ENCODE results near the gene SLC25A31.

Gene SLC25A31

DNA sequence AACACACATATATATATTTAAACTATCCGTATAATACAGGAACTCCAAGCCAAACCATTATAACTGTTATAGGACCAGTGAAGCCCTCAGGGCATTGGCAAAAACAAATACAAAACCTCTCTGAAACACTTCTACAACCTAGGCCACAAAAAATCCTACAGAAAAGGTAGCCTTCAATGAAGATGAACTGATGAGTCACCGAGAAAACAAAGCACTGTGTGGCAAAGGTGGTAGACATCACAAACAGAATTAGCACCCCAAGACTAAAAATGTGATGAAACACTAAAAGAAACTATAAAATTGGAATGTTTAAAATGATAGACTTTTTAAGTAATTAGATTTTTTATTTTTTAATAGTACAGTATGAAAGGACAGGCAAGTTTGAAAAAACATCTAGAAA lies 46.4 kb downstream of the SLC25A31 start:
- peak; percentile 29 for DNase-seq (ENCODE audit: low read depth)
- TF ChIP-seq, protein P1, sequence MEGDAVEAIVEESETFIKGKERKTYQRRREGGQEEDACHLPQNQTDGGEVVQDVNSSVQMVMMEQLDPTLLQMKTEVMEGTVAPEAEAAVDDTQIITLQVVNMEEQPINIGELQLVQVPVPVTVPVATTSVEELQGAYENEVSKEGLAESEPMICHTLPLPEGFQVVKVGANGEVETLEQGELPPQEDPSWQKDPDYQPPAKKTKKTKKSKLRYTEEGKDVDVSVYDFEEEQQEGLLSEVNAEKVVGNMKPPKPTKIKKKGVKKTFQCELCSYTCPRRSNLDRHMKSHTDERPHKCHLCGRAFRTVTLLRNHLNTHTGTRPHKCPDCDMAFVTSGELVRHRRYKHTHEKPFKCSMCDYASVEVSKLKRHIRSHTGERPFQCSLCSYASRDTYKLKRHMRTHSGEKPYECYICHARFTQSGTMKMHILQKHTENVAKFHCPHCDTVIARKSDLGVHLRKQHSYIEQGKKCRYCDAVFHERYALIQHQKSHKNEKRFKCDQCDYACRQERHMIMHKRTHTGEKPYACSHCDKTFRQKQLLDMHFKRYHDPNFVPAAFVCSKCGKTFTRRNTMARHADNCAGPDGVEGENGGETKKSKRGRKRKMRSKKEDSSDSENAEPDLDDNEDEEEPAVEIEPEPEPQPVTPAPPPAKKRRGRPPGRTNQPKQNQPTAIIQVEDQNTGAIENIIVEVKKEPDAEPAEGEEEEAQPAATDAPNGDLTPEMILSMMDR (IDR thresholded peaks at IDR 0.05; ENCODE audit: insufficient read depth, low read depth, low read length, missing control alignments): no peak
- H3K4me3 ChIP-seq (ENCODE audit: low read length): no peak overlapping the region

DNA sequence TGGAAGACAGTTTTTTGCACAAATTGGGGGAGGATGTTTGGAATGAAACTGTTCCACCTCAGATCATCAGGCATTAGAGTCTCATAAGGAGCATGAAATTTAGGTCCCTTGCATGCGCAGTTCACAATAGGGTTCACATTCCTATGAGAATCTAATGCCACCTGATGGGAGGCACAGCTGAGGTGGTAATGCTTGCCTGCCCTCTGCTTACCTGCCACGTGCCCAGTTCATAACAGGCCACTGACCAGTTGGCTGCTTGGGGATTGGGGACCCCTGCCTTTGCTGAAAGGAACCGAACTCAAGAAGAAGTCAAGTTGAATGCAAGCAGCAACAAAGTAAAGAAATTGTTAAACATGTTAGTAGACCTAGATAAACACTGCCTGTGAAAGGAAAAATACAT lies 47.3 kb downstream of the SLC25A31 start:
- H3K4me3 ChIP-seq (ENCODE audit: low read length): no peak overlapping the region

DNA sequence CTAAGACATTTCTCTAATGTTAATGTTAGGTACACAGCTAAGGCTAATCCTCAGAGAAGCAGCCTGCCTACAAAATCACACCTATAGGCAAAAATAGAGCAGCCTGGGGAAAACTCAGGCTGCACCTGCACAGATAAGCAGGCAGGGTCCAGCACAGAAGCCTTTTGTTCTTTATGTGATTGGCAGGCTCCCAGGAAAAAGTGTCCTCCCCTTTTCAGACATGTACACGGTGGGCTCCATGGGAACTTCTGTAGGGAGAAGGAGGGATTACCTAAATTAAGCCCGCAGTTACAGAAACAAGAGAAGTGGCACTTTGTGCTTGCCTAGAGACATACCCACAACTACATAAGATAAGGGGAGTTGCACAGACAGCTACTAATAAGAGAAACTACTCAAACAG lies 47.9 kb downstream of the SLC25A31 start:
- DNase-seq (ENCODE audit: low read depth): no peak
- TF ChIP-seq, protein P1 (IDR thresholded peaks at IDR 0.05; ENCODE audit: insufficient read depth, low read depth, low read length, missing control alignments): no peak
- no peak overlapping the region for H3K4me3 ChIP-seq (ENCODE audit: low read length)

More for the DNA sequence above, 47.3 kb downstream of the SLC25A31 start:
- TF ChIP-seq, protein P1 (IDR thresholded peaks at IDR 0.05; ENCODE audit: insufficient read depth, low read depth, low read length, missing control alignments): no peak
- no peak for DNase-seq (ENCODE audit: low read depth)

DNA sequence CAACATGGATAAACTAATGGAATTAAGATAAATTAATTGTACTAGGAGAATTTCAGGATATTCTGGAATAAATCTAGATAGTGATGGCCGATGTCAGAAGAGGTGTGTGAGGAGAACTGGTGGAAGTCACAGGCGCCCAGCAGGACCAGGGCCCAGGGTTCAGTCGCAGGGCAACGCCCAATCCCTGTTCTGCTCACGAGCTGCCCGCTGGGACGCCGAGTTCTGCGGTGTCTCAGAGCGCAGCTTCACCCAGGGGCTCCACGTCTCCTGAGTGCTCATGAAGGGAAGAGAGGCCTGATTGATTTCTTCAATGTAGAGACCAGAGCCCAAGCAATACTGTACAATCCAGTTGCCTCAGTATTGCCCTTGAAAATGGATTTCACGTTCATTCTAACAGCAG lies 50.4 kb downstream of the SLC25A31 start:
- TF ChIP-seq, protein P1 (IDR thresholded peaks at IDR 0.05; ENCODE audit: insufficient read depth, low read depth, low read length, missing control alignments): no peak
- DNase-seq (ENCODE audit: low read depth): no peak
- H3K4me3 ChIP-seq (ENCODE audit: low read length): no peak overlapping the region

DNA sequence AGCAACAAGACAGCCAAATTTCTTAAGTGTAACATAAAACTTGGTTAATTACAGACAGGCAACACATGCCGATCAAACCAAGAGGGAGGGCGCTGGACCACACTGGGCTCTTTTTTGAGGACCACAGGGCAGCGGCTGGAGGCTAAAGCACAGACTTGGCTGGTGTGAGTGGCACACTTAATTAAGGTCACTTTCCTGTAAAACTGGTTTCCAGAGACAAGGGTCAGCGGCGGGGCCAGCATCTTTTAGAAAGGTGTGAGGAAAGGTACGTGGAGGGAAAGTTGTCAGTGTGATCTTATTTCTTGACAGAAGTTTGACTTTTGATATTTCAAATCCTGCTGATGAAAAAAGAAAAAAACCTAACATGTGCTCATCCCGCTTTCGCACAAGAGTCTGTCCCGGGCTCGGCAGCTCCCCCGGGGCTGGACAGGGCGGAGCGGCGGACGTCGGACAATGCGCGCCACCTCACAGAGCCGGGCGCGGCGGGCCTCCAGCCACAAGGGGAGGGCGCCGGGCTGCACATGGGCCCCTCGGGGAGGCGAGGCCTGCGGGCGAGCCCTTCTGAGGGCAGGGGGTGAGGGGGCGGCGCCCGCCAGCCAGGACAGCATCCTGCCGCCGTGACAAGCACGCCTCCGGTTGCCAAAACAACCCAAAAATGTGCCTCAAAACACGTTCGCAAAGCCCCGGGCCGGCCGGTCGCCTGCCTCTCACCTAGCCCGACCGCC lies 51.3 kb downstream of the SLC25A31 start:
- TF ChIP-seq, protein P1 (IDR thresholded peaks at IDR 0.05; ENCODE audit: insufficient read depth, low read depth, low read length, missing control alignments): no peak
- DNase-seq (ENCODE audit: low read depth): peak; percentile 48
- peak overlapping the region; percentile 60 for H3K4me3 ChIP-seq (ENCODE audit: low read length)

DNA sequence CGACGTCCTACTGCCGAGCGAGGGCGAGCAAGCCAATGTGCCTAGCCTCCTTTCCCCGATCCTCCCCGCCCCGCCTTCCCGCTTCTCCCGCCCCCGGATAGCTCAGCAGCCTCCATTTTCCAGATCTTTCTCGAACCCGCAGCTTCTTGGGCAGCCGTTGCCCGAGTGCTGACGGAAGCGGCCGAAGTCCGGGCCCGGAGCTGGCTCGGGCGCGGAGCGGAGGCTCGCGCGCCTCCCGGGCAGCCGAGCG lies 51.8 kb downstream of the SLC25A31 start:
- peak overlapping the region; percentile 60 for H3K4me3 ChIP-seq (ENCODE audit: low read length)
- TF ChIP-seq, protein P1 (IDR thresholded peaks at IDR 0.05; ENCODE audit: insufficient read depth, low read depth, low read length, missing control alignments): no peak
- peak; percentile 88 for DNase-seq (ENCODE audit: low read depth)
